22Rv1 (cell line): ENCODE measurements around the gene KIRREL3.

ENCODE experiments used
- CTCF ChIP-seq: fragments of 450-650 bp; IDR thresholded peaks from 2 replicates; pipeline ENCODE4 v1.5.1; 2017; ENCODE audit warnings: mild to moderate bottlenecking
- ZFX ChIP-seq: fragments of 450-650 bp; IDR thresholded peaks from 2 replicates; pipeline ENCODE4 v1.6.1; 2017; ENCODE audit warnings: antibody characterized with exemption, borderline replicate concordance

GRCh38 chr11:126468102-126468521 lies 532.5 kb downstream of the KIRREL3 start:
- TF ChIP-seq CTCF (no peak), ZFX (no peak)
